Measurements from ENCODE around the gene ELOVL2.

- TF ChIP-seq CTCF (conservative IDR thresholded peaks at IDR 0.05 in 1 of 2, IDR thresholded peaks at IDR 0.05 in 1 of 2; ENCODE audit: extremely low read depth in 1 of 2, insufficient read depth in 1 of 2, low read depth in 1 of 2, low read length in 2 of 2) (no peak), EZH2 (IDR thresholded peaks at IDR 0.05; ENCODE audit: borderline replicate concordance, low read length) (no peak)
Observed at GRCh38 chr6:11006061-11006460, 38.0 kb downstream of the ELOVL2 start.

Measured in mammary epithelial cell (primary cell).